GM18502 (cell line): ENCODE measurements around the gene TRDMT1.
A peak's percentile ranks its signal among the peaks of the same experiment; 100 is the strongest.

Experiments used
- ATAC-seq: cut with Tn5 transposase; IDR thresholded peaks from one replicate; pipeline ENCODE4 v1.9.1; 2021; ENCODE audit warnings: mild to moderate bottlenecking; ENCODE audit not compliant: unreplicated experiment, poor library complexity

Gene TRDMT1

DNA sequence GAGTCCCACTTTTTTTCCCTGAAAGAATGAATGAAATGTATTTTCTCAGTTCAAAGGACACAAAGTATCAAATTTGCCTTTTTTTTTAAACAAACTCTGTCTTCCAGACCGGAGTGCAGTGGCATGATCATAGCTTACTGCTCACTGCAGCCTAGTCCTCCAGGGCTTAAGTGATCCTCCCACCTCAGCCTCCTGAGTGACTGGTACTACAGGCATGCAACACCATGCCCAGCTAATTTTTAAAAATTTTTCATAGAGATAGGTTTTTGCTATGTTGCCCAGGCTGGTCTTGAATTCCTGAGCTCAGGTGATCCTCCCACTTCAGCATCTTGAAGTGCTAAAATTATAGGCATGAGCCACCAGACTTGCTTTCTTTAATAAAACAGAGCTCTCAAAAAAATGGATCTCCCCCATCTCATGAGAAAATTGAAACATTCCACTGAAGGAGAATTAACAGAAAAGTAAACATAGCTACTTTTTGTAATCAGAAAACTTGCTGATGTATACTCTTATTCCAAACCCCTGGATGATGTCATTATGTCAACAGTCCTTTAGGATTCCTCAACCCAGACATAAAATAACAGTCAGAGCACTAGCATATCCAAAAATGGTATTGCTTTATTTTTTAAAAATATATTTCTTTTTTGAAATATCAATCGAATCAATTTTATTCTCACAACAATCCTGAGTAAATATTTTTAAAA is 12.3 kb upstream of the TRDMT1 start:
- no peak for ATAC-seq

GRCh38 chr10:17212802-17213221 is 11.3 kb upstream of the TRDMT1 start:
- ATAC-seq: no peak

GRCh38 chr10:17210361-17210760 is 8.9 kb upstream of the TRDMT1 start:
- ATAC-seq: no peak

- no peak for ATAC-seq
Measured at GRCh38 chr10:17209881-17210280, 8.4 kb upstream of the TRDMT1 start.

DNA sequence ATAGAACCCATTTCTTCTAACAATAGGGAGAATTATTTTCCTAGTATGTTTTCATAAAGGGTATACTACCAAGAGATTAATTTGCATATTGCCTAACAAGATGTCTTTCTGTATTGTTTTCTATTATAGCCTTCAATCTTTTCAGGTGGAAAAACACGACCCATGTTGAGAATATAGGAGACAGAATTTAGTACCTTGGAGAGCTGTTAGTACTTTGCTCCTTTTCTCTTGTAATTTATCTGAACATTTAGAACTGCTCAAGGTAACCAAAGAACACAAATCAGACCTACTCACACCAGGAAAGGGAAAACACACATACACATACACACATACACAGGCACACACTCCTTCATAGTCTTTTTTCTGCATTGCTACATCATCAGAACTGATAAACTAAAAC is 7.8 kb upstream of the TRDMT1 start:
- ATAC-seq: no peak

DNA sequence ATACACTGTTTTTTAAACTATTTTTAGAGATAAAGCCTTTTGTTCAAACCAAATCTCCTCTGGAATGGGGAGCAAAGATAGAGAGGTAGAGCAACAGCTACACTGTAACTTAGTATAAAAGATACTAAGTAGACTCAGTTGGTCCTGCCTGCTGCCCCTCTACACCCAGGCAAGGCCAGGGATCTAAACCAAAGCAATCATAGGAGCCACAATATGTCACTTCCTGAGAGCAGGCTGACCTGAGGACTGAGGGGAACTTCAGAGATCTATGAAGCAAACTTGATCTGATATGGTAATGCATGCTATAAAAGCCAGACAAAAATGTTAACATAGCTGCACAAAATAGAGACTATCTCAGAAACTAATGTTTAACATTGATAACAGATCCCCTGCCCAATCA is 7.0 kb upstream of the TRDMT1 start:
- ATAC-seq: no peak

GRCh38 chr10:17206210-17206709 is 4.8 kb upstream of the TRDMT1 start:
- no peak for ATAC-seq

GRCh38 chr10:17203416-17203815 is 1.9 kb upstream of the TRDMT1 start:
- no peak for ATAC-seq

- ATAC-seq: no peak
Measured at GRCh38 chr10:17202999-17203398, 1.5 kb upstream of the TRDMT1 start.

DNA sequence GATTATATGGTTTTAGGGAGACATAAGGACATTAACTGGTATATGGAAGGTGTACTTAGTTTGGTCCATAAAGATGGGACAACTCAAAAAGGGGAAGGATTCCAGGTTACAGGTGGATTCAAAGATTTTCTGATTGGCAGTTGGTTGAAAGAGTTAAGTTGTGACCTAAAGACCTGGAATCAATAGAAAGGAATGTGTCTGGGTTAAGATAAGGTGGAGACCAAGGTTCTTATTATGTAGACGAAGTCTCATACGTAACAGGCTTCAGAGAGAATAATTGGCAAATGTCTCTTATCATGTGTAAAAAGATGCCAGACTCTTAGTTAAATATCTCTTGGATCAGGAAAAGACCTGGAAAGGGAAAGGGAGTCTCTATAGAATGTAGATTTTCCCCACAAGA is 1.0 kb upstream of the TRDMT1 start:
- ATAC-seq: no peak

DNA sequence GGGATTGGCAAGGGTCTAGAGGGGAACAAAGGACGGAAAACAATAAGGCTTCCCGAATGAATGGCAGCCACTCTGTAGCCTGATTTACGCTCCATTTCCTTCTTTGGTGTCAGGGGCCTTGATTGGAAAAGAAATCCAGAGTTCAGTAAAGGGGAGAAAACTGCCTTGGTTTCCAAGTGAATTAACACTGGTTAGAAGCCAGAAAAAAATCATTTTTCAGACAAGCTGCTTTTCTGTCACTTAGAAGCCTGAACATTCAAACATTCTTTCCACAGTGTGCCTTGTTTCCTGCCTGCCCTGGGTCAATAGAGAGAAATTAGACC is 283 bp upstream of the TRDMT1 start:
- ATAC-seq: peak; percentile 2

GRCh38 chr10:17200001-17200911 is 1.2 kb downstream of the TRDMT1 start:
- ATAC-seq: no peak

- no peak for ATAC-seq
Measured at GRCh38 chr10:17199351-17199804, 2.1 kb downstream of the TRDMT1 start.

- ATAC-seq: no peak
Measured at GRCh38 chr10:17196573-17196972, 4.9 kb downstream of the TRDMT1 start.

DNA sequence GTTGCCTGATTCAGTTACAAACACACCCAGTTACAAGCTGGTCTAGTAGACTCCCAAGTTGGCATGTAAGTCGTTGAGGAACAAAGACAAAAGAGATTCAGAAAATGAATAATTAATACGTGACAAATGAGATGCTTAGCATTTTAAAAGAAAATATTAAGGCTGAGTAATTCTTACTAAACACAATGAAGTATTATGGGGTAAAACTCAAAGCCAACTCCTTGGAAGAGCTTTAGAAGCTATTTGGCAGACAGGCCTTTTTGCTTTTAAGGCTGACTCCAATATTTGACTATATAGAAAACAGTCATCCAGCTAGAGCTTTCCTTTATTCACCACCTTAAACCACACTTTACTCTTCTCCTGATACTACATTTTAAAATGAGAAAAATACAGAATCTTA is 5.4 kb downstream of the TRDMT1 start:
- no peak for ATAC-seq

DNA sequence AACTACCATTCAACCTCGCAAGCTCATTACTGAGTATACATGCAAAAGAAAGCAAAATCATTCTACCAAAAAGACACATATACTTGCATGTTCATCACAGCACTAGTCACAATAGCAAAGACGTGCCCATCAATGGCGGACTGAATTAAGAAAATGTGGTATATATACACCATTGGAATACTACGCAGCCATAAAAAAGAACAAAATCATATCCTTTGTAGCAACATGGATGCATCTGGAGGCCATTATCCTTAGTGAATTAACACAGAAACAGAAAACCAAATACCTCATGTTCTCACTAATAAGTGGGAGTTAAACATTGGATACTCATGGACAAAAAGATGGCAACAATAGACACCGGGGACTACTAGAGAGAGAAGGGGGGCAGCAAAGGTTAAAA is 6.4 kb downstream of the TRDMT1 start:
- no peak for ATAC-seq

GRCh38 chr10:17190602-17191001 is 10.9 kb downstream of the TRDMT1 start:
- no peak for ATAC-seq

DNA sequence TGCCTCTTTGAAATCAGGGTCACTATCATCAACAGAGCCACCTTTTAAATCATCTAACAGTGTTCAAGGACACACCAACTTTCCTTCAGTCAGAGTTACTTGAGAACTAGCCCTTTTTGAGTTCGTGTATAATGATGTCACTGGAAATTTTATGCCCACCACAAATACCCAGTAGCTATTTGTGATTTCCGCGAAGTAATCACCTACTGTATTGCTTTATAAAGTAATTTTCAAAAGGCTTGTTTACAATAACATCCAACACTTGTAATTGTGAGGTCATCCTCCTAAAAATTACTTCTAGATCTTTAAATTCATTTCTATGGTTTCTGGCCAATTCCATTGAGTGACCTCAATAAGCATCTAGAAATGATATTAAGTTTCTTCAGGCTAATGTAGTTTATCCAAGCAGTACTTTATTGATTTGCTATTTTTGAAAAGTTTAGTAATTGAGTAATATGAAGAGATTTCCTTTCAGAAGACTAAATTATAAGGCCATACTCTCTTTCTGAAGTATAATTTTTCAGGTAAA is 12.8 kb downstream of the TRDMT1 start:
- no peak for ATAC-seq

GRCh38 chr10:17185873-17186272 is 15.6 kb downstream of the TRDMT1 start:
- no peak for ATAC-seq

- ATAC-seq: no peak
Measured at GRCh38 chr10:17183110-17183509, 18.4 kb downstream of the TRDMT1 start.

- ATAC-seq: no peak
Measured at GRCh38 chr10:17181751-17182150, 19.7 kb downstream of the TRDMT1 start.
